SJCRH30 (cell line): ENCODE results near the gene MGMT. TPM values are rescaled to one million over a fixed set of nuclear protein-coding genes. Genes with fewer than 3 reads are reported as not detected.

Source experiments
- DNase-seq, 2 experiments: peaks; one replicate each; pipeline ENCODE4 v3.0.0-alpha.2; 2015 to 2020
- H3K27ac ChIP-seq: fragments of 250-450 bp; sonication (Bioruptor Pico); 2 replicates; pipeline ENCODE4 v1.5.1; 2020; ENCODE audit warnings: mild to moderate bottlenecking, moderate library complexity
- H3K27me3 ChIP-seq: fragments of 250-450 bp; sonication (Bioruptor Pico); 2 replicates; pipeline ENCODE4 v1.5.1; 2020; ENCODE audit warnings: mild to moderate bottlenecking, moderate library complexity
- H3K36me3 ChIP-seq: fragments of 250-450 bp; sonication (Bioruptor Pico); 2 replicates; pipeline ENCODE4 v1.5.1; 2020; ENCODE audit warnings: mild to moderate bottlenecking, moderate library complexity
- H3K4me1 ChIP-seq: fragments of 250-450 bp; sonication (Bioruptor Pico); 2 replicates; pipeline ENCODE4 v1.5.1; 2020; ENCODE audit warnings: mild to moderate bottlenecking, moderate library complexity
- H3K4me3 ChIP-seq: fragments of 250-450 bp; sonication (Bioruptor Pico); 2 replicates; pipeline ENCODE4 v1.5.1; 2020; ENCODE audit warnings: mild to moderate bottlenecking, moderate library complexity
- H3K9me3 ChIP-seq: fragments of 250-450 bp; sonication (Bioruptor Pico); replicated peaks from 2 replicates; pipeline ENCODE4 v1.5.1; 2020; ENCODE audit warnings: mild to moderate bottlenecking, moderate library complexity
- total RNA-seq: library from RNA; depleted of rRNA; stranded (reverse); fragments of >200 nt; shearing (Covaris generic); gene quantifications from 2 replicates; pipeline ENCODE4 v1.2.3, GENCODE V29; 2014

The MGMT gene
- total RNA-seq, 1 experiment from 2014 or later: 1.5 TPM

DNA sequence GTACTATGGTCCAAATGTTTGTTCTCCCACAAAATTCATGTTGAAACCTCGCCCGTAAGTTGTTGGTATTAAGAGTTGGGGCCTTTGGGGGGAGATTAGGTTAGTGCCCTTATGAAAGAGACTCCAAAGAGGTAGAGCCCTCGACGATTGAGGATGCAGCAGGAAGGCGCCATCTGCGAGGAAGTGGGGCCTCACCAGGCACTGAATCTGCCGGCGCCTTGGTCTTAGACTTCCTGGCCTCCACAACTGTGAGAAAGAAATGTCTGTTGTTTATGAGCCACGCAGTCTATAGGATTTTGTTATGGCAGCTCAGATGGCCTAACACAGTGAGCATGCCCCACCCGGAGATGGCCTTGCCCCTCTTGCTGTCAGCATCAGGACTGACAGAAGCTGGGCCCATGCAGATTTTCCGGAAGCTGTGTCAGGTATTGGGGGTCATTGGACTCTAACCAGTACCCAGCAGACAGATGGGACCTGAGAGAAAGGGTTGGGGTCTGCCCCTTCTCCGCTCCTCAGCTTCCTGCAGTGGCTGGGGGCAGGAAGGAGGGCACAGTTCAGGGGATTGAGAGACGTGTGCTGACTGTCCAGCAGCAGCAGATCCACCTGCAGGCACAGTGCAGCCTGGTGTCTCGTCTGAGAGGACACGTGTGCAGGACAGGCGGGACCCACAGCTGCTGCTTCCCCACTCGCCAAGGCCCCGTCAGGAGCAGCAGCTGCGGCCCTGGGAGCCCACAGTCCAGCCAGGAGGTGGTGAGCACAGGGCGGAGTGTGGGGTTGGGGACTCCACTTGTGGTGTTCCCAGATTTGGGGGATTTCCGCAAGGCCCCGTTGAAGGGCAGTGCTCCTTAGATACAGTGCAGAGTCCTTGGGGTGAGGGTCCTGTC is 47.8 kb downstream of the MGMT start:
- H3K36me3 ChIP-seq: no peaks in the 10 kb centered on the region
- H3K27ac ChIP-seq: no peak overlapping the region
- H3K4me3 ChIP-seq: no peak overlapping the region
- H3K27me3 ChIP-seq: no peaks in the 10 kb centered on the region
- no peaks in the 10 kb centered on the region for H3K4me1 ChIP-seq
- DNase-seq: no peak
- no peaks in the 10 kb centered on the region for H3K9me3 ChIP-seq

DNA sequence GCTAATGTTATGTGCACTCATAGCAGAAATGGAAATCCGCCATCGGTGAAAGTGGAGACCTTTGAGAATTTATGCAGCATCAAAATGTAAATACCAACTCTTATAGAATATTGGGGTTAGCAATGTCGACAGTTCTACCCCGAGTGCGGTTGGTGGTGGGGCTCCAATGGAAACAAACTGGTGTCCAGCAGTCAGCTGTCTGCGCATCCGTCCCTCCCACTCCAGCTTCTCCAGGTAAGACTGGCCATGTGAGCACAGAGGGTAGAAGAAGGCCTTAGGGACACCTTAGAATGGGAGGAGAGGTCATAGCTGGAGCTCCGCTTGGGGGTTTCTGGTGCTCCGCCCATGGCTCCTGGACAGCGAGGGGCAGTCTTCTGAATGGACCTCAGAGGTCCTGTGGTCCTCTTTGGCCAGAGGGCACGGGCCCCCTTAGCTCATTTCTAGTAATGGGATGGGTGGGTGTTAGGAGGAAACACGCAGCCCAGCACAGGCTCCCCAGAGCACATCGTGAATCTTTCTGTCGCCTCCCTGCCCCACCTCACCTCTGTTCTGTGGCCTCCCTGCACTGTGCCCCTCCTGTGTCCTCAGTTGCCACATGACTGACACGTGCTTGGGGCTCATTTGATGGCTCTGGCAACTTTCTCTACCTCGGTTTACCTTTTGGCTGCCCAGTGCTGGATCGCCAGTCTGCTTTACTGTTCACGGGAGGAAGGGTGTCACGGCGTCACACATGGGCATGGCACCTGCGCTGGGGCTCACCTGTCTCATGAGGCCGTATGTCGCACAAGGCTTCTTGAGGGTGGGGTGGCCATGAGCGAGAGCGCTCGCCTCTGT is 50.0 kb downstream of the MGMT start:
- no peak overlapping the region for H3K27ac ChIP-seq
- H3K4me3 ChIP-seq: no peak overlapping the region
- H3K27me3 ChIP-seq: no peaks in the 10 kb centered on the region
- no peak for DNase-seq
- no peaks in the 10 kb centered on the region for H3K36me3 ChIP-seq
- no peaks in the 10 kb centered on the region for H3K4me1 ChIP-seq
- no peaks in the 10 kb centered on the region for H3K9me3 ChIP-seq

DNA sequence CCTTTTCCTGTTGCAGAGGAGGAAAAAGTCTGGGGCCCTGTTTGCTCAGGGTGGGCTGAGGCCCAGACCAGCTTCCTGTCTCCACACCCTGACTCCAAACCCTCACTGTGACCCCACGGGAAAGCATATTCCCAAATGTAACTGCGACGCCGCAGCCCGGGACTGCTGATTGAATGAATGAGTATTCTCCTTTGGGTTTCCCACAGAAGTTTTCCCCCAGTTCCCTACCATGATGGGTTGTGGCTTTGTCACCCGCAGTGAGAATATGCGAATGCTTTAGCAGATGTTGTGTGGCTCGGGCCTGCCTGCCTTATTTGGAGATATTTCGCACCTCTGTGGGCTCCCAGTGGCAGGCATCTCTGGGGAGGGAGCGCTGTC is 50.6 kb downstream of the MGMT start:
- Histone ChIP-seq H3K27ac (no peak overlapping the region), H3K27me3 (no peaks in the 10 kb centered on the region), H3K36me3 (no peaks in the 10 kb centered on the region), H3K4me1 (no peaks in the 10 kb centered on the region), H3K9me3 (no peaks in the 10 kb centered on the region), H3K4me3 (no peak overlapping the region)
- no peak for DNase-seq

DNA sequence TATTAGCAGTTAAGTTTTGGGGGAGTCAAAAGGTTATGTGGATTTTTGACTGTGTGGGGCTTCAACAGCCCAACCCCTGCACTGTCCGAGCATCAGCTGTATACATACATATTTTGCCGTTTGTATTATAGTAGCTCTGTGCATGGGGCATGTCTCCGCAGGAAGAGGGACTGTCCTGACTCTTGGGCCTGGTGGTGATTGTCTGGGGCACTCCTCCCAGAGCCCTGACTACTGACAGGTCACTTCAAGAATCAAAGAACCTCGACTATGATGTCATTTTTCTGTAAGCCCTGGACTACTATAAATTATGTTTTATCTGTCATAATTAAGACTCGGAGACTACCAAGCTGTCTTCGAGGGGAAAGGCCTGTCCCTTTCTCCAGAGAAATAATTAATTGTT is 51.8 kb downstream of the MGMT start:
- no peak for DNase-seq
- H3K4me3 ChIP-seq: no peak overlapping the region
- no peak overlapping the region for H3K27ac ChIP-seq
- no peaks in the 10 kb centered on the region for H3K36me3 ChIP-seq
- H3K27me3 ChIP-seq: no peaks in the 10 kb centered on the region
- no peaks in the 10 kb centered on the region for H3K4me1 ChIP-seq
- no peaks in the 10 kb centered on the region for H3K9me3 ChIP-seq

DNA sequence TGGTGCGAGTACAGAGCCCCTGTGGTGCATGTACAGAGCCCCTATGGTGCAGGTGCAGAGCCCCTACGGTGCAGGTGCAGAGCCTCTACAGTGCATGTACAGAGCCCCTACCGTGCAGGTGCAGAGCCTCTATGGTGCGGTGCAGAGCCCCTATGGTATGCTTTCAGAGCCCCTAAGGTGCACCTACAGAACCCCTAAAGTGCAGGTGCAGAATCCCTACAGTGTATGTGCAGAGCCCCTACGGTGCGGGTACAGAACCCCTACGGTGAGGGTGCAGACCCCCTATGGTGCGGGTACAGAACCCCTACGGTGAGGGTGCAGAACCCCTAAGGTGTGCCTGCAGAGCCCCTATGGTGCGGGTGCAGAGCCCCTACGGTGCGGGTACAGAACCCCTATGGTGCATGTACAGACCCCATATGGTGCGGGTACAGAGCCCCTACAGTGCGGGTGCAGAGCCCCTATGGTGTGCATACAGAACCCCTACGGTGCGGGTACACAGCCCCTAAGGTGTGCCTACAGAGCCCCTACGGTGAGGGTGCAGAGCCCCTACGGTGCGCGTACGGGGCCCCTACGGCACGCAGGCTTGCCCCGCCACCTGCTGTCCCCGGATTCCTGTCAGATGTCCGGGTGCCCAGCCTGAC is 53.5 kb downstream of the MGMT start:
- no peak for DNase-seq
- no peaks in the 10 kb centered on the region for H3K9me3 ChIP-seq
- no peaks in the 10 kb centered on the region for H3K4me1 ChIP-seq
- no peak overlapping the region for H3K4me3 ChIP-seq
- no peak overlapping the region for H3K27ac ChIP-seq
- no peaks in the 10 kb centered on the region for H3K36me3 ChIP-seq
- no peaks in the 10 kb centered on the region for H3K27me3 ChIP-seq

DNA sequence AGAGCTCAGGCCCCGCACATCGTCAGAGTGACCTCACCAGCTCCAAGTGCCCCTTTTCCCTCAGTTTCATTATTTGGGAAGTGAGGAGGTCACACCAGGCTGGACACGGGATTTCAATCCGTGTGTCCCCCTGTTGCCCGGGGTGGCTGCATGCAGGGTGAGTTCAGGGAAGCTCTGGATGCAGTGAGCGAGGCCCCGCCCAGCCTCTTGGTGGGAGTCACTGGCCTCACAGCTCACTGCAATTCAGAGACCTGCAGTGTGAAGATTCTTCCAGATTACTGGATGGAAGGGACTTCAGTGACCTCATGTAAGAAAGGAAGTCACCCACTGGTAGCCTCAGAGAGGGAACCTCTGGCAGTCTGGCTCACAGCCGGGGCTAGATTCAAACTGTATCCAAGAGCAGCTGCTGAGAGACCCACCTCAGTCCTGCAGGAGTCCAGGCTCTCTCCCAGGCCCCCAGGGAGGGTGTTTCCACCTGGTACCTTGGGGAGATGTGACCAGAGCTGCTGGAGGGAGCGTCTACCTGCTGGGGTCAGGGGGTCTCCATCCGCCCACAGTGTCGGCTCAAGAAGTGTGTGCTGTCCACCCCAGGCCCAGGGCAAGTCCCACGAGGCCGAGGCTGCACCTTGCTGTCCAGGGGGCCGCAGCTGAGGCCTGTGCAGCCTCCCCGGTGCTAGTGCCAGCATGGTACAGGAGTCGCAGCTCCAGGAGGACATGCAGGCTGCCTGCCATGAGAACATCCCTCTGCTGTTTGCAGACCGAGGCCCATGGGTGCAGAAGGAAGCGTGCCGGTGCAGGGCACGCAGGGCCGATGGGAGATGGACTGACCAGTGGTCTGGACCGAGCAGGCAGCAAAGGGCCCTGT is 54.4 kb downstream of the MGMT start:
- Histone ChIP-seq H3K4me3 (no peak overlapping the region), H3K4me1 (no peaks in the 10 kb centered on the region), H3K36me3 (no peaks in the 10 kb centered on the region), H3K9me3 (no peaks in the 10 kb centered on the region), H3K27me3 (no peaks in the 10 kb centered on the region), H3K27ac (no peak overlapping the region)
- DNase-seq: no peak

DNA sequence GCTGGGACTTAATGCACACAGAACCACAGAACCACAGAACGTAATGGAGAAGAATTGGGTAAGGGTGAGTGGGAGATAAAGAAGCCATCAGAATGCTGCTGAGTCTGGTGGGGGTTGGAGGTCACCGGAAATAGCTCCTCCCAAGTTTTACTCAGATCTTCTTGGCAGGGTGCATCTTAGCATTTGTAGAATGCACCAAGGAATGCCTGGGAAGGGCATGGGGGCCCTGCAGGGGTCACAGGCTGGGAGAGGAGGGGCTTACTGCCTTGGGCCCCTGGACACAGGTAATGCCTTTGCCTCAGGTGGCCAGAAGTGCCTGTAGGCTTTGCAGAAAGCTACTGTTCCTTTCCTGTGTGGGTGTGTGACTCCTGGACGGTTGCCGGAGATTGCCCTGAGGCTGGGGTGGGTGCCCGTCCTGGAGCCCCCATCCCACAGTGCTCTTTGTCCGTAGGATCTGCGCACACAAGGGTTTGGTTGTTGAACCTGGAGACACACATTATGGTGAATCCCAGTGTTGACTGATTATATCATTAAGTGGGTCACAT is 55.1 kb downstream of the MGMT start:
- Histone ChIP-seq H3K36me3 (no peaks in the 10 kb centered on the region), H3K27ac (no peak overlapping the region), H3K4me3 (no peak overlapping the region), H3K9me3 (no peaks in the 10 kb centered on the region), H3K4me1 (no peaks in the 10 kb centered on the region), H3K27me3 (no peaks in the 10 kb centered on the region)
- DNase-seq: no peak

DNA sequence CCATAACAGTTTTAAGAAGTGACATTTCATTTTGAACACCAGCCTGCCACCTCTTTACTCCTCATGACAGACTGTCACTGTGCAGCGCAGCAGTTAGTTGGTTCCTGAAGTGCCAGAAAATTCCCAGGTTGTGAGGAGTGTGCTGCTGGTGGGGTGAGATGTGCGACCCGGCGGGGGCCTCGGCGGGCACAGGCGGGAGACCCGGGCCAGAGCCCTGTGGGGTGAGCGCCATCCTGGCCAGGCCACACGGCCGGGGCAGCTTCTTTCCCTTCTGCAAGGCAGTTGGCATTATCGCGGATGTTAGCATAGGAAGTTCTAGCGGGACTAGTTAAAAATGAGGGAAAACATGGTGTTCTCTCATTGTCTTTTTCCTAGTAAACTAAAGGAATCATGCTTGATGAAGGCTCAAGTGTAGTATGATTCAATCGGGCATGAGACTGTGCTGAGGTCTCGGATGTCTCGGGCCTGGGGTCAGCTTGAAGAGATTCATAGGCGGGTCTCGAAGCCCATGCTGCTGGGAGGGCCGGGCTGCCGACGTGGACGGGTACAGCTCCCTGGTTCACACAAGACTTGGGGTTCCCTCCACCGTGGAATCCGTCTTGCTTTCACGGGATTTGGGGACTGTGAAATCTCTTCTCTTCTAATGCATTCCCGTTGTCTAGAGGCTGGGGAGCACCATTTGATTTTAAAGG is 56.1 kb downstream of the MGMT start:
- DNase-seq: no peak
- Histone ChIP-seq H3K27ac (no peak overlapping the region), H3K9me3 (no peaks in the 10 kb centered on the region), H3K27me3 (no peaks in the 10 kb centered on the region), H3K36me3 (no peaks in the 10 kb centered on the region), H3K4me3 (no peak overlapping the region), H3K4me1 (no peaks in the 10 kb centered on the region)

DNA sequence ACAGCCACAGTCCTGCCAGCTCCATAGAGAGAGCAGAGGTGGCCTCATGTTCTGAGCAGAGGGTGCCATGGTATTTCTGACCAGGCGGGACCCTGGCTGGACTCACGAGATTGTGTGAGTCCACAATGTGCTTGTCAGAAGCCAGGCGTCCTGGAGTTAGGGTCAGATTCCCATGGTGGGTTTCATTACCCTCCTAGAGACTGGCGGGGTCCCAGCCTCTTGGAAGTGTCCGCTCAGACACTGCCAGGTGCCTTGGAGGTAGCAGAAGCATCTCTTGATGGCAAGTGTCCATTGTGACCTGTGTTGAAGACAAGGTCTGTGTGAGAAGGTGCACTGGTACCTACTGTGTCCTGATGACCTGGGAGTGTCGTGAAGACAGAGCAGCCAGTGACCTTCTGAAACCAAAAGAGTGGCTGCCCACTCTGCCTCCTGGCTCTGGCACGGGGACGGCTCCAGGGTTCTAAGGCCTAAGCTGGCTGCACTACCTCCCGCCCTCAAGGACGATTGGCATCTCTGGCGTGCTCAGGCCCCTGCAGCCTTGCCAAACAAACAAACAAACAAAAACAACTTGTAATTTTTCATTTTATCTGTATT is 56.8 kb downstream of the MGMT start:
- H3K9me3 ChIP-seq: no peaks in the 10 kb centered on the region
- no peaks in the 10 kb centered on the region for H3K27me3 ChIP-seq
- H3K36me3 ChIP-seq: no peaks in the 10 kb centered on the region
- no peak overlapping the region for H3K27ac ChIP-seq
- H3K4me3 ChIP-seq: no peak overlapping the region
- no peaks in the 10 kb centered on the region for H3K4me1 ChIP-seq
- DNase-seq: no peak

DNA sequence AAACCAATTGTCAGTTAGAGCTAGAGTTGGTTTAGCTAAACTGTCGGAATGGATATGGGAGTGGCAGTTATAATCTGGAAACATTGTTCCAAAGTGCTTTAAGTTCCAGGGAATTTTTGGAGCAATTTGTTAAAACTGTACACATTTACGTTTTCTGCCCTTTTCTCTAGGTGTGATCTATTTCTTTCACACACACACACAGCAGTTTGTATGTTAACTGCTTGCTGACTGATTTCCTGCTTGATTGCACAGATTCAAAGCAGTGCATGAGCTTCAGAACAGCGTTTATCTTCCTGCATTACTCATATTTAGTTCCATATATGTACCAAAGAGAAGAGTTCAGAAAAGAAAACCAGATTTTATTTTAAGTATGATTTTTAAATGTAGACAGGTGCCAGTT is 57.9 kb downstream of the MGMT start:
- Histone ChIP-seq H3K27me3 (no peaks in the 10 kb centered on the region), H3K4me1 (no peaks in the 10 kb centered on the region), H3K36me3 (no peaks in the 10 kb centered on the region), H3K4me3 (no peak overlapping the region), H3K9me3 (no peaks in the 10 kb centered on the region), H3K27ac (no peak overlapping the region)
- DNase-seq: no peak

DNA sequence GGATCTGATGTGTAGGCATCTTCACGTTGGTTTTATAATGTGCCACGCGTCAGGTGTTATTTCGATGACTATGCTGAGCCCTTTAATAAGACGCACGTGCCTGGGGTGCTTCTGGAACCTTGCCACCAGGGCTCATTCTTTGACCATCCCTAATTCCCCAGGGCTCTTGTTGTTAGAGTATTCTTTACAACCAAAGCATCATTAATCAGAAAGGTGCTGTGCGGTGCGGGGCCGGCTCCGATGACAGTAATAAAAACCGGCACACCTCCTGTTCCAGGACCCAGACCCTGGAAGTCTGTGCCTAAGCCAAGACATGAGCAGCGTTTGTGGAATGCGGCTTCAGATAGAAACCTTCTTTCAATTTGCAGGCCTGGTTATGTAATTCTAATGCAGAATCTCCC is 58.4 kb downstream of the MGMT start:
- no peak for DNase-seq
- Histone ChIP-seq H3K27me3 (no peaks in the 10 kb centered on the region), H3K4me3 (no peak overlapping the region), H3K27ac (no peak overlapping the region), H3K36me3 (no peaks in the 10 kb centered on the region), H3K4me1 (no peaks in the 10 kb centered on the region), H3K9me3 (no peaks in the 10 kb centered on the region)

DNA sequence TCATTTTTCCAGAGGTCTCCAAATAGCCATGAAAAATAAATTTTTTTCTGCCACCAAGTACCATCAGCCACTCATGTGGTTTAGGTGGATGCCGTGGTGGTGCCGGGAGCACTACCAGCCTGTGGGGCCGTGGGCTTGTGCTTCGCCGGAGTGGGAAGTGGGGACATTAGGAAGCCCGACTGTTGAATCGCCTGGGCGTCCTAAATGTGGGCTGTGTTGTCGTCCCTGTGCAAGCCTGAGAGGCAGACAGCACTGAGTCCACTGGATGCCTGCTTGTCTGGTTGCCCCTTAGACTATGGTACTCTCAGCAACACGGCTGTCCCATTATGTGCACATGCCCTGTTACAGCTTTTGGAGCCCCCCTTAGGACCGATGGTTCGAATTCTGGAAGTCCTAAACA is 59.9 kb downstream of the MGMT start:
- no peaks in the 10 kb centered on the region for H3K27me3 ChIP-seq
- no peak overlapping the region for H3K27ac ChIP-seq
- H3K4me1 ChIP-seq: no peaks in the 10 kb centered on the region
- H3K36me3 ChIP-seq: no peaks in the 10 kb centered on the region
- no peak overlapping the region for H3K4me3 ChIP-seq
- no peak for DNase-seq
- H3K9me3 ChIP-seq: no peaks in the 10 kb centered on the region

DNA sequence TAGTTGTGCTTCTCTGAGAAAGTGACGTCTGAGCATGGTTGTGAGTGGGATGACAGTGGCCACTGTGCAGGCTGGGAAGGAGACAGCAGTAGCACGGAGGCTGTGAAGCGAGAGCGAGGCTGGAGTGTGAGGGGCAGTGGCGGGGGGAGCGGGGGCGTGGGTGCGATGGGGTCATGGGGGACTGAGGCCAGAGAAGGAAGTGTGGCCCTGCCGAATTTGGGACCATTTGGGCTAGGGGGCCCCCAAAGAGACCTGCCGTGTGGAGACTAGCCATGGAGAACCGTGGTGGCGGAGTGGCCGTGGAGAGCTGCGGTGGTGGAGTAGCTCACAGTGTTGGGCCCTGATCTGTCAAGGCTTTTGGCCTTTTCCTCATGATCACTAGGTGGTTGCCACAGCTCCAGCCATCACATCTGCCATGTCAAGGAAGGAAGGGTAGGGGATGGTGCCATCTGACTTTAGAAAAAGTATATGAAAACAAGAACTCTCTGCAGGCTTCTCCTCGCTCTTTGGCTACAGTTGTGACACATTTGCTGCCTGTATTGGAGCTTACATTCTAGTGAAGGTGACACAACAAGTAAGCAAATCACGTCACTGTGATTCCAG is 61.4 kb downstream of the MGMT start:
- Histone ChIP-seq H3K36me3 (no peaks in the 10 kb centered on the region), H3K4me1 (no peaks in the 10 kb centered on the region), H3K27ac (no peak overlapping the region), H3K4me3 (no peak overlapping the region), H3K27me3 (no peaks in the 10 kb centered on the region), H3K9me3 (no peaks in the 10 kb centered on the region)
- DNase-seq: no peak
